LNCAP (cell line): ENCODE measurements around the gene LFNG.

ENCODE experiments used
- CTCF ChIP-seq: fragments of 450-650 bp; IDR thresholded peaks from 2 replicates; pipeline ENCODE4 v1.5.1; 2017; ENCODE audit warnings: mild to moderate bottlenecking

The LFNG gene

GRCh38 chr7:2568521-2569223 is 49.1 kb downstream of the LFNG start:
- TF ChIP-seq CTCF: no peak

GRCh38 chr7:2569421-2569820 is 49.8 kb downstream of the LFNG start:
- TF ChIP-seq CTCF: no peak

GRCh38 chr7:2570021-2570420 is 50.4 kb downstream of the LFNG start:
- TF ChIP-seq CTCF: no peak

GRCh38 chr7:2571409-2571808 is 51.8 kb downstream of the LFNG start:
- no peak for TF ChIP-seq CTCF

GRCh38 chr7:2572101-2572842 is 52.7 kb downstream of the LFNG start:
- no peak for TF ChIP-seq CTCF

- TF ChIP-seq CTCF: no peak
Observed at GRCh38 chr7:2573761-2574160, 54.2 kb downstream of the LFNG start.

- no peak for TF ChIP-seq CTCF
Observed at GRCh38 chr7:2575046-2575732, 55.6 kb downstream of the LFNG start.
